ENCODE measurements around the gene MAN1A1.

- TF ChIP-seq CTCF (IDR thresholded peaks at IDR 0.05; ENCODE audit: poor library complexity) = no peak
- no peak for TF ChIP-seq EZH2phosphoT487 (IDR thresholded peaks at IDR 0.05; ENCODE audit: low read depth, severe bottlenecking, unreplicated experiment)
Measured at GRCh38 chr6:119243037-119243436, 106.5 kb downstream of the MAN1A1 start.

Measured in hepatocyte (in vitro differentiated cells).